Spleen (tissue), 7 donors: Measurements from ENCODE around the gene MDFIC2.

Experiments
- CTCF ChIP-seq, 11 experiments: fragments of 200-600 bp in 7 of 11; fragments of 450-650 bp in 4 of 11; sonication (generic) in 4 of 11; IDR thresholded peaks in 8 of 11; conservative IDR thresholded peaks in 3 of 11; 1 replicate in 7 of 11; 2 replicates in 4 of 11; pipeline versions ENCODE4 v1.4.0 to v1.8.0; 2016 to 2021; ENCODE audit warnings: antibody characterized with exemption in 11 of 11, inconsistent platforms in 4 of 11, mild to moderate bottlenecking in 1 of 11
- POLR2A ChIP-seq, 3 donors: fragments of 450-650 bp; IDR thresholded peaks; one replicate each; pipeline ENCODE4 v1.5.1; 2017; ENCODE audit warnings: antibody characterized with exemption in 3 of 3, mild to moderate bottlenecking in 1 of 3
- POLR2AphosphoS5 ChIP-seq, 3 donors: sonication (generic); formaldehyde crosslinking; IDR thresholded peaks; one replicate each; pipeline ENCODE4 v1.5.1; 2017; ENCODE audit warnings: antibody characterized with exemption in 3 of 3
- donor health status: DM: no; HTN: no; CAD: no; lungs with moderate emphysema.
- donor health status: DM: no; HTN: no; CAD: no.
- donor health status: DM: no; HTN: no; CAD: no.

- TF ChIP-seq CTCF (IDR thresholded peaks at IDR 0.05 in 8 of 11, conservative IDR thresholded peaks at IDR 0.05 in 3 of 11), result no peak
- TF ChIP-seq POLR2A (IDR thresholded peaks at IDR 0.05), result no peak
- no peak for TF ChIP-seq POLR2AphosphoS5 (IDR thresholded peaks at IDR 0.05)
Observed at GRCh38 chr3:70308760-70309159, 3.7 kb downstream of the MDFIC2 start.
